Panc1 (cell line): ENCODE data around the gene SCNN1G.

Source experiments
- POLR2AphosphoS5 ChIP-seq: IDR thresholded peaks from 2 replicates; pipeline ENCODE4 v1.6.1; 2012; ENCODE audit warnings: mild to moderate bottlenecking, low read depth, low read length, moderate library complexity
- TF ChIP-seq, protein P1 (sequence below): fragments of 450-650 bp; IDR thresholded peaks from 2 replicates; pipeline ENCODE4 v1.5.1; 2017; ENCODE audit warnings: mild to moderate bottlenecking

DNA sequence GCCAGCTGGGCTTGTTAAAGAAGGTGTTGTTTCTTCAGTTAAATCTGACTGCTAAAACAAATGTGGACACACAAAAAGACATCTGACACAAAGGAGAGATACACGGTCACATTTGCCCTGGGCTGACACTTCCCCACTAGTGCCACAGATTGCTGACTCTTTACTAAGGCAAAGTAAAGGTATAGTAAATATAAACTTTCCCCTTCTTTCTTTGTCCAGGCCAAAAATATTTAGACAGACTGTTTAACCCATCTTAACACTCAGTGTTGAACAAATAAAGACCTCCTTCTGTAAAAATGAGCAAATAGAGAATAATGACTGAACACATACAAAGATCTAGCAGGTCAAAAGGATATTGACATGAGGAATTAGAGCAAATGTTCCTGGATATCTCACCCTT, 58.4 kb downstream of the SCNN1G start:
- TF ChIP-seq, protein P1, sequence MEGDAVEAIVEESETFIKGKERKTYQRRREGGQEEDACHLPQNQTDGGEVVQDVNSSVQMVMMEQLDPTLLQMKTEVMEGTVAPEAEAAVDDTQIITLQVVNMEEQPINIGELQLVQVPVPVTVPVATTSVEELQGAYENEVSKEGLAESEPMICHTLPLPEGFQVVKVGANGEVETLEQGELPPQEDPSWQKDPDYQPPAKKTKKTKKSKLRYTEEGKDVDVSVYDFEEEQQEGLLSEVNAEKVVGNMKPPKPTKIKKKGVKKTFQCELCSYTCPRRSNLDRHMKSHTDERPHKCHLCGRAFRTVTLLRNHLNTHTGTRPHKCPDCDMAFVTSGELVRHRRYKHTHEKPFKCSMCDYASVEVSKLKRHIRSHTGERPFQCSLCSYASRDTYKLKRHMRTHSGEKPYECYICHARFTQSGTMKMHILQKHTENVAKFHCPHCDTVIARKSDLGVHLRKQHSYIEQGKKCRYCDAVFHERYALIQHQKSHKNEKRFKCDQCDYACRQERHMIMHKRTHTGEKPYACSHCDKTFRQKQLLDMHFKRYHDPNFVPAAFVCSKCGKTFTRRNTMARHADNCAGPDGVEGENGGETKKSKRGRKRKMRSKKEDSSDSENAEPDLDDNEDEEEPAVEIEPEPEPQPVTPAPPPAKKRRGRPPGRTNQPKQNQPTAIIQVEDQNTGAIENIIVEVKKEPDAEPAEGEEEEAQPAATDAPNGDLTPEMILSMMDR: no peak
- TF ChIP-seq POLR2AphosphoS5: no peak
